HG02870 (cell line): ENCODE results near the gene PITX2.
"Not testable (repeated sequence)": the region's sequence is repeated elsewhere in the genome, so short reads cannot be mapped to it uniquely, and the experiment has no call there.

Source experiments
- ATAC-seq: cut with Tn5 transposase; IDR thresholded peaks from one replicate; pipeline ENCODE4 v1.9.1; 2021; ENCODE audit warnings: mild to moderate bottlenecking, moderate library complexity; ENCODE audit not compliant: unreplicated experiment

The PITX2 gene

GRCh38 chr4:110612631-110613269, 10.1 kb downstream of the PITX2 start:
- no peak for ATAC-seq

GRCh38 chr4:110611968-110612447, 10.9 kb downstream of the PITX2 start:
- no peak for ATAC-seq

- peak; percentile 44 for ATAC-seq
Measured at GRCh38 chr4:110610940-110611831, 11.7 kb downstream of the PITX2 start.

- no peak for ATAC-seq
Measured at GRCh38 chr4:110610620-110610939, 12.3 kb downstream of the PITX2 start.

- ATAC-seq = no peak
Measured at GRCh38 chr4:110609044-110609750, 13.7 kb downstream of the PITX2 start.

- no peak for ATAC-seq
Measured at GRCh38 chr4:110605077-110605476, 17.8 kb downstream of the PITX2 start.

GRCh38 chr4:110602061-110602460, 20.8 kb downstream of the PITX2 start:
- ATAC-seq = no peak

- no peak for ATAC-seq
Measured at GRCh38 chr4:110597582-110597981, 25.3 kb downstream of the PITX2 start.

- no peak for ATAC-seq
Measured at GRCh38 chr4:110596431-110596830, 26.4 kb downstream of the PITX2 start.

GRCh38 chr4:110595583-110595982, 27.3 kb downstream of the PITX2 start:
- no peak for ATAC-seq

- no peak for ATAC-seq
Measured at GRCh38 chr4:110589297-110589696, 33.6 kb downstream of the PITX2 start.

- no peak for ATAC-seq
Measured at GRCh38 chr4:110587666-110588285, 35.1 kb downstream of the PITX2 start.

- no peak for ATAC-seq
Measured at GRCh38 chr4:110586131-110586850, 36.6 kb downstream of the PITX2 start.

GRCh38 chr4:110576696-110577095, 46.2 kb downstream of the PITX2 start:
- not testable (repeated sequence) for ATAC-seq
